ENCODE measurements around the gene TSPAN3. TPM values are rescaled to one million over a fixed set of nuclear protein-coding genes. Genes with fewer than 3 reads are reported as not detected.

The TSPAN3 gene
- total RNA-seq, 4 donors from 2014 or later: 82.7 to 92.6 (median 88.2) TPM

GRCh38 chr15:77042955-77043920 is 27.7 kb downstream of the TSPAN3 start:
- no peak overlapping the region for H3K4me3 ChIP-seq (ENCODE audit: low read depth, poor library complexity, severe bottlenecking)
- intact Hi-C loops (cut with DNase I; ENCODE audit: low total_unique reads): no loop called here
- 89 to 91% methylated on average over 20 of the region's 20 CpGs for WGBS, 2 donors
- no peak for DNase-seq (ENCODE audit: low spot score in 2 of 2)
- TF ChIP-seq POLR2A (IDR thresholded peaks at IDR 0.05): no peak
- TF ChIP-seq, protein P1, sequence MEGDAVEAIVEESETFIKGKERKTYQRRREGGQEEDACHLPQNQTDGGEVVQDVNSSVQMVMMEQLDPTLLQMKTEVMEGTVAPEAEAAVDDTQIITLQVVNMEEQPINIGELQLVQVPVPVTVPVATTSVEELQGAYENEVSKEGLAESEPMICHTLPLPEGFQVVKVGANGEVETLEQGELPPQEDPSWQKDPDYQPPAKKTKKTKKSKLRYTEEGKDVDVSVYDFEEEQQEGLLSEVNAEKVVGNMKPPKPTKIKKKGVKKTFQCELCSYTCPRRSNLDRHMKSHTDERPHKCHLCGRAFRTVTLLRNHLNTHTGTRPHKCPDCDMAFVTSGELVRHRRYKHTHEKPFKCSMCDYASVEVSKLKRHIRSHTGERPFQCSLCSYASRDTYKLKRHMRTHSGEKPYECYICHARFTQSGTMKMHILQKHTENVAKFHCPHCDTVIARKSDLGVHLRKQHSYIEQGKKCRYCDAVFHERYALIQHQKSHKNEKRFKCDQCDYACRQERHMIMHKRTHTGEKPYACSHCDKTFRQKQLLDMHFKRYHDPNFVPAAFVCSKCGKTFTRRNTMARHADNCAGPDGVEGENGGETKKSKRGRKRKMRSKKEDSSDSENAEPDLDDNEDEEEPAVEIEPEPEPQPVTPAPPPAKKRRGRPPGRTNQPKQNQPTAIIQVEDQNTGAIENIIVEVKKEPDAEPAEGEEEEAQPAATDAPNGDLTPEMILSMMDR (IDR thresholded peaks at IDR 0.05): no peak

DNA sequence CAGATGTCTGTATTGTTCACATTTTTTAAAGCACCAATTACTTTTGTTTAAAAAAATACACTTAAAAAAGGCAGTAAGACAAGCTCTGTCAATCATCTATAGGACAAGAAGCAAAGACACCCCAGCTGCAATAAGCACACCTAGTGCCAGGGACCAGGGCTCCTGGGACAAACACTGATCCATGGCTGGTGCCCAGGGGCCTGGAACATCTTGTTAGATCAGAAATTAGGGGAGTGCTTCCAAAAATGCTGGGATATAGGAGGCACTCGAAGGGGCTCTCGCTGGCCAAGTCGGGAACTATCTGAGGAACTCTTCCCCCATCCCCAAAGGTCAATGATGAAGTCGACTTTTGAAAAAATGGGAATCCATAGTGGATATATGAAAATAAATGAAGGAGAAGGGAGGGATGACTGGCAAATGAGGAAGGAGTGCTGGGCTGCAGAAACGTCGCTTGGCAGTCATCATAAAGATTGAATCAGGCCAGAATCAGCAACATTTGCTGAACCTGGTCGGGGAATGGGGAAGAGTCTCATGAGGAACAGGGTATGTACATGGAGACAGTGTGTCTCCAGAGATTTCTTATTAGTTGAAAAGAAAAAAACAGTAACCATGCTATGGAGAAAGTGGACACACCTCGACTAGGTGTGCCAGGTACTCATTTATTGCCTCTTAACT is 28.5 kb downstream of the TSPAN3 start:
- intact Hi-C loops (cut with DNase I; ENCODE audit: low total_unique reads): no loop called here
- no peak for TF ChIP-seq POLR2A (IDR thresholded peaks at IDR 0.05)
- TF ChIP-seq, protein P1 (IDR thresholded peaks at IDR 0.05): no peak
- DNase-seq (ENCODE audit: low spot score in 2 of 2): no peak
- 82 to 83% methylated on average over 8 of the region's 8 CpGs for WGBS, 2 donors
- no peak overlapping the region for H3K4me3 ChIP-seq (ENCODE audit: low read depth, poor library complexity, severe bottlenecking)

GRCh38 chr15:77040673-77041072 is 30.2 kb downstream of the TSPAN3 start:
- 93 to 96% methylated on average over 5 of the region's 5 CpGs for WGBS, 2 donors
- no peak overlapping the region for H3K4me3 ChIP-seq (ENCODE audit: low read depth, poor library complexity, severe bottlenecking)
- intact Hi-C loops (cut with DNase I; ENCODE audit: low total_unique reads): no loop called here
- no peak for DNase-seq (ENCODE audit: low spot score in 2 of 2)
- TF ChIP-seq, protein P1 (IDR thresholded peaks at IDR 0.05): no peak

DNA sequence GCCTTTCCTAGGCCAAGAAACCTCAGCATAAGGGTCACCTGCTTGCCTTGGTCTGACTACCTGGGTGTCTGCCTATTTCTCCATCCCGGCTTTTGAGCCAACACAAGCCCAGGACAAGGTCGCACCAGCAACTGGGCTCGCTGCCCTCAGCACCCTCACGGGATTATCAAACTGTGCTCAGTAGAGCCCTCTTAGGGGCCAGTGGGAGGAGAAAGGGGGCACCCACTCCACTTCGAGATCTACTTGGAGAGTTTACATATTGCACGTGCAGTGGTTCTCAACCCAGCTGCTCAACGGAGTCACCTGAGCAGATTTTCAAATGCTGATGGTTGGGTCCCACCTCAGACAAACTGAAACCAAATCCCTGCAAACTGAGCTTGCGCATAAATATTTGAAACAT is 31.1 kb downstream of the TSPAN3 start:
- no peak overlapping the region for H3K4me3 ChIP-seq (ENCODE audit: low read depth, poor library complexity, severe bottlenecking)
- WGBS, 2 donors: 92 to 97% methylated on average over 5 to 8 of the region's 8 CpGs
- intact Hi-C loops (cut with DNase I; ENCODE audit: low total_unique reads): no loop called here
- no peak for DNase-seq (ENCODE audit: low spot score in 2 of 2)
- TF ChIP-seq, protein P1 (IDR thresholded peaks at IDR 0.05): no peak
- TF ChIP-seq POLR2A (IDR thresholded peaks at IDR 0.05): no peak

DNA sequence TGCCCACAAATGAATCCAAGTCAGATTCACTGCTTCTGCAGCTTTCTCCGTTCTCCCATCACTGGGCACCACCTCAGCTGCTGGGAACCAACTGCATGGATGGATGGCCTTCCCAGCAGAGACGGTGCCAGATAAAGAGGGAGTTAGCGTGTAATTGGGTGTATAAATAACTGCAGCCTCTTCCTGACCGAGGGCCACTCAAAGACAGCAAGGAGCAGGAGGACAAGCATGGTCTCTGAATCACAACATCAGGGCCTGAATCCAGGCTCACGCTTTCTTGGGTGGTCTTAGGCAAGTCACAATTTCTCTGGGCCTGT is 31.7 kb downstream of the TSPAN3 start:
- TF ChIP-seq POLR2A (IDR thresholded peaks at IDR 0.05): no peak
- TF ChIP-seq, protein P1 (IDR thresholded peaks at IDR 0.05): no peak
- intact Hi-C loops (cut with DNase I; ENCODE audit: low total_unique reads): no loop called here
- DNase-seq (ENCODE audit: low spot score in 2 of 2): no peak
- H3K4me3 ChIP-seq (ENCODE audit: low read depth, poor library complexity, severe bottlenecking): no peak overlapping the region
- 84 to 89% methylated on average over 5 of the region's 5 CpGs for WGBS, 2 donors
